OCI-LY7 (cell line): ENCODE data around the gene SLC23A1.

Experiments used
- EZH2phosphoT487 ChIP-seq: fragments of 200-600 bp; sonication (generic); IDR thresholded peaks from 2 replicates; pipeline ENCODE4 v1.6.1; 2018; ENCODE audit warnings: low read depth, borderline replicate concordance, mild to moderate bottlenecking, mixed run types, antibody characterized with exemption, low read length, moderate library complexity, mixed read lengths
- TF ChIP-seq, protein P1 (sequence below): fragments of 200-600 bp; sonication (generic); conservative IDR thresholded peaks from 2 replicates; pipeline ENCODE4 v1.5.1; 2014; ENCODE audit warnings: mild to moderate bottlenecking, antibody characterized with exemption, low read length, moderate library complexity, mixed read lengths

DNA sequence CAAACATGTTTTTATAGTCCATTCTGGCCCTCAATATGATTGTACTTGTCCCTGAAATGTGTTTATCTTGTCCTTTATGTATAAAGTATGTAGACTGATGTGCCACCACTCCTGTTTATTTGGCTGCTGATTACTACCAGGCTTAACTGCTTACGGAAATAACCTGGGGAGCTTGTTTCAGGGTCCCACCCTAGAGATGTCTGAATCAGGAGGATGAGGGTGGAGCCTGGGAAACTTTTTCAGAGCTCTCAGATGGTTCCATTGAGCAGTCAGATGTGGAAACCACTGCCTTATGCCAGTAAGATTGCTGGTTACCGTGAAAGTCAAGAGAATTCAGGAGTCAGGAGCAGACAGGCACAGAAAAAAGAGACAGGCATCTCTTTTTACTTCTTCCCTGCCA is 19.2 kb downstream of the SLC23A1 start:
- TF ChIP-seq, protein P1, sequence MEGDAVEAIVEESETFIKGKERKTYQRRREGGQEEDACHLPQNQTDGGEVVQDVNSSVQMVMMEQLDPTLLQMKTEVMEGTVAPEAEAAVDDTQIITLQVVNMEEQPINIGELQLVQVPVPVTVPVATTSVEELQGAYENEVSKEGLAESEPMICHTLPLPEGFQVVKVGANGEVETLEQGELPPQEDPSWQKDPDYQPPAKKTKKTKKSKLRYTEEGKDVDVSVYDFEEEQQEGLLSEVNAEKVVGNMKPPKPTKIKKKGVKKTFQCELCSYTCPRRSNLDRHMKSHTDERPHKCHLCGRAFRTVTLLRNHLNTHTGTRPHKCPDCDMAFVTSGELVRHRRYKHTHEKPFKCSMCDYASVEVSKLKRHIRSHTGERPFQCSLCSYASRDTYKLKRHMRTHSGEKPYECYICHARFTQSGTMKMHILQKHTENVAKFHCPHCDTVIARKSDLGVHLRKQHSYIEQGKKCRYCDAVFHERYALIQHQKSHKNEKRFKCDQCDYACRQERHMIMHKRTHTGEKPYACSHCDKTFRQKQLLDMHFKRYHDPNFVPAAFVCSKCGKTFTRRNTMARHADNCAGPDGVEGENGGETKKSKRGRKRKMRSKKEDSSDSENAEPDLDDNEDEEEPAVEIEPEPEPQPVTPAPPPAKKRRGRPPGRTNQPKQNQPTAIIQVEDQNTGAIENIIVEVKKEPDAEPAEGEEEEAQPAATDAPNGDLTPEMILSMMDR, result no peak
- TF ChIP-seq EZH2phosphoT487, result no peak
